HepG2 (cell line): Measurements from ENCODE around the gene SERTAD2. TPM values are rescaled to one million over a fixed set of nuclear protein-coding genes. Genes with fewer than 3 reads are reported as not detected.

Experiments used
- ATAC-seq: fragments of 200-7000 bp; cut with Tn5 transposase; 3 replicates; pipeline ENCODE4 v1.9.1; 2020; ENCODE audit warnings: mild to moderate bottlenecking, moderate library complexity
- BruUV-seq: library from RNA; stranded (reverse); fragments of 400-500 nt; replicated peaks from 2 replicates; lab custom pipeline; 2021; lab: Mats Ljungman, UMichigan
- CTCF ChIA-PET: fragments of 300-600 bp; formaldehyde crosslinking; extraction: SDS; loops from one replicate; lab custom pipeline; 2021; ENCODE audit warnings: low total read pairs, inconsistent platforms, low intra/inter-chr PET ratio; lab: Yijun Ruan, JAX
- POLR2A ChIA-PET: fragments of 350-600 bp; sonication (Branson Sonifier 250); formaldehyde crosslinking; loops from one replicate; lab custom pipeline; 2020; ENCODE audit warnings: antibody characterized with exemption, inconsistent platforms; lab: Yijun Ruan, JAX
- DNase-seq: peaks from one replicate; pipeline ENCODE4 v3.0.0-alpha.2; 2015; ENCODE audit warnings: low spot score
- FAIRE-seq: peaks from 3 replicates; lab custom pipeline; 2011; peaks lifted over from hg19 to GRCh38; lab: Jason Lieb, UNC
- H2AFZ ChIP-seq: one replicate; pipeline ENCODE4 v1.6.1; 2011; ENCODE audit warnings: low read length, inconsistent platforms
- H3K27ac ChIP-seq: fragments of 300-600 bp; 3 replicates; pipeline ENCODE4 v1.8.0; 2011; ENCODE audit warnings: mixed run types, mild to moderate bottlenecking, mixed read lengths, low read length, inconsistent platforms; ENCODE audit not compliant: insufficient read depth; ENCODE audit errors: extremely low read length
- H3K27me3 ChIP-seq, 2 experiments: fragments of 200-600 bp in 1 of 2; 2 replicates in 1 of 2; 3 replicates in 1 of 2; pipeline versions ENCODE4 v1.6.0 to v1.8.0; 2011; ENCODE audit warnings: low read length in 2 of 2, mild to moderate bottlenecking in 2 of 2, moderate library complexity in 2 of 2, inconsistent platforms in 1 of 2; ENCODE audit not compliant: insufficient read depth in 2 of 2, control insufficient read depth in 1 of 2
- H3K36me3 ChIP-seq, 2 experiments: fragments of 200-600 bp in 1 of 2; replicated peaks in 1 of 2; 2 replicates in 1 of 2; 3 replicates in 1 of 2; pipeline versions ENCODE4 v1.5.1 to v1.8.0; 2011; ENCODE audit warnings: low read length in 2 of 2, inconsistent platforms in 1 of 2; ENCODE audit not compliant: insufficient read depth in 2 of 2, control insufficient read depth in 1 of 2
- H3K4me1 ChIP-seq: 2 replicates; pipeline ENCODE4 v1.5.1; 2012; ENCODE audit warnings: low read length, inconsistent platforms; ENCODE audit not compliant: insufficient read depth
- H3K4me2 ChIP-seq: 2 replicates; pipeline ENCODE4 v1.6.0; 2011; ENCODE audit warnings: low read depth, low read length, inconsistent platforms
- H3K4me3 ChIP-seq, 3 experiments: fragments of 200-600 bp in 1 of 3; sonication (generic), shearing (Covaris generic) in 1 of 3; replicated peaks in 1 of 3; 2 replicates each; pipeline ENCODE4 v1.5.1; 2011 to 2016; ENCODE audit warnings: low read length in 3 of 3, inconsistent platforms in 2 of 3, low read depth in 2 of 3, mild to moderate bottlenecking in 2 of 3, control low read depth in 1 of 3, mixed read lengths in 1 of 3; ENCODE audit not compliant: insufficient read depth in 1 of 3
- H3K79me2 ChIP-seq: one replicate; pipeline ENCODE4 v1.6.1; 2011; ENCODE audit warnings: low read length, inconsistent platforms; ENCODE audit not compliant: insufficient read depth
- H3K9ac ChIP-seq: 2 replicates; pipeline ENCODE4 v1.6.0; 2011; ENCODE audit warnings: mild to moderate bottlenecking, low read depth, low read length, inconsistent platforms; ENCODE audit not compliant: insufficient read depth
- H3K9me3 ChIP-seq: 2 replicates; pipeline ENCODE4 v1.5.1; 2012; ENCODE audit warnings: mild to moderate bottlenecking, low read length
- H4K20me1 ChIP-seq: 2 replicates; pipeline ENCODE4 v1.6.0; 2011; ENCODE audit warnings: inconsistent platforms, mild to moderate bottlenecking, low read length, moderate library complexity; ENCODE audit not compliant: insufficient read depth
- ARNT ChIP-seq: fragments of 450-650 bp; IDR thresholded peaks from 2 replicates; pipeline ENCODE4 v1.6.1; 2017
- DR1 ChIP-seq: sonication (generic); formaldehyde crosslinking; IDR thresholded peaks from 2 replicates; pipeline ENCODE4 v1.8.0; 2021; ENCODE audit warnings: mild to moderate bottlenecking, missing genetic modification reagents, inconsistent platforms
- JDP2 ChIP-seq: sonication (generic); formaldehyde crosslinking; IDR thresholded peaks from 2 replicates; pipeline ENCODE4 v1.8.1; 2022; ENCODE audit warnings: missing genetic modification reagents, borderline replicate concordance
- MIER3 ChIP-seq: IDR thresholded peaks from 2 replicates; pipeline ENCODE4 v1.6.1; 2016; ENCODE audit warnings: missing compliant biosample characterization, borderline replicate concordance
- SOX13 ChIP-seq, 3 experiments: fragments of 450-650 bp in 1 of 3; sonication (generic) in 1 of 3; formaldehyde crosslinking in 1 of 3; IDR thresholded peaks in 2 of 3; conservative IDR thresholded peaks in 1 of 3; 2 replicates each; pipeline versions ENCODE4 v1.5.0 to v1.6.1; 2016 to 2020; ENCODE audit warnings: antibody characterized with exemption in 1 of 3, mild to moderate bottlenecking in 1 of 3, missing compliant biosample characterization in 1 of 3, missing genetic modification reagents in 1 of 3, moderate library complexity in 1 of 3
- YEATS2 ChIP-seq: sonication (generic); formaldehyde crosslinking; IDR thresholded peaks from 2 replicates; pipeline ENCODE4 v1.4.0; 2020; ENCODE audit warnings: missing genetic modification reagents, borderline replicate concordance
- ZNF747 ChIP-seq: sonication (generic); formaldehyde crosslinking; IDR thresholded peaks from 2 replicates; pipeline ENCODE4 v1.8.1; 2023; ENCODE audit warnings: missing genetic modification reagents, mild to moderate bottlenecking, borderline replicate concordance
- ZNF782 ChIP-seq: sonication (generic); formaldehyde crosslinking; IDR thresholded peaks from 2 replicates; pipeline ENCODE4 v1.4.0; 2020; ENCODE audit warnings: missing genetic modification reagents, mild to moderate bottlenecking, borderline replicate concordance
- WGBS: methylation state at CpG from one replicate; pipeline ENCODE4 v1.1.6; 2017; ENCODE audit warnings: low lambda C conversion rate; 5-methylcytosine and 5-hydroxymethylcytosine counted together
- in situ Hi-C: cut with HindIII; loops from 2 replicates; pipeline ENCODE4 v1.10.0; 2017; ENCODE audit warnings: low pct_unique_long_range_greater_than_20kb; ENCODE audit not compliant: extremely low pct_ligation_motif_present
- intact Hi-C: fragments of 100-400 bp; cut with micrococcal nuclease; formaldehyde crosslinking; loops from one replicate; pipeline ENCODE4 v1.10.0; 2022; ENCODE audit not compliant: unreplicated experiment
- polyA plus RNA-seq, 8 experiments: library from polyadenylated mRNA; depleted of rRNA in 3 of 8; stranded (reverse) in 7 of 8; unstranded in 1 of 8; fragments of >200 nt; fragmentation: Illumina TruSeq in 4 of 8; extraction: Trizol in 4 of 8; gene quantifications; 2 replicates each; pipeline versions ENCODE4 v1.2.1 to v1.2.3, GENCODE V29; 2011 to 2016; ENCODE audit warnings: low read depth in 4 of 8, missing spikeins in 1 of 8, mixed read lengths in 1 of 8; ENCODE audit not compliant: insufficient read depth in 1 of 8
- total RNA-seq, 5 experiments: library from RNA; depleted of rRNA; stranded (reverse); fragments of >200 nt; fragmentation: Illumina TruSeq; extraction: Trizol; gene quantifications; 2 replicates each; pipeline ENCODE4 v1.2.3, GENCODE V29; 2016; ENCODE audit warnings: low read depth in 1 of 5
- TF ChIP-seq, protein P1 (sequence below): sonication (generic); formaldehyde crosslinking; IDR thresholded peaks from 2 replicates; pipeline ENCODE4 v1.8.0; 2022; ENCODE audit warnings: missing genetic modification reagents, low read depth, mild to moderate bottlenecking, borderline replicate concordance
- TF ChIP-seq, protein P2 (sequence below): sonication (generic); formaldehyde crosslinking; IDR thresholded peaks from 2 replicates; pipeline ENCODE4 v1.4.0; 2020; ENCODE audit warnings: missing genetic modification reagents
- TF ChIP-seq, protein P3 (sequence below): sonication (generic); formaldehyde crosslinking; IDR thresholded peaks from 2 replicates; pipeline ENCODE4 v1.4.0; 2020; ENCODE audit warnings: missing genetic modification reagents
- TF ChIP-seq, protein P4 (sequence below): sonication (generic); formaldehyde crosslinking; IDR thresholded peaks from 2 replicates; pipeline ENCODE4 v1.5.0; 2020; ENCODE audit warnings: mild to moderate bottlenecking, missing genetic modification reagents, borderline replicate concordance

SERTAD2 gene
- total and polyA plus RNA-seq, 2 of the 13 experiments (the other 11 are each of a cell fraction or from before 2014, with no cell fraction given) = 6.7 to 22.6 TPM

DNA sequence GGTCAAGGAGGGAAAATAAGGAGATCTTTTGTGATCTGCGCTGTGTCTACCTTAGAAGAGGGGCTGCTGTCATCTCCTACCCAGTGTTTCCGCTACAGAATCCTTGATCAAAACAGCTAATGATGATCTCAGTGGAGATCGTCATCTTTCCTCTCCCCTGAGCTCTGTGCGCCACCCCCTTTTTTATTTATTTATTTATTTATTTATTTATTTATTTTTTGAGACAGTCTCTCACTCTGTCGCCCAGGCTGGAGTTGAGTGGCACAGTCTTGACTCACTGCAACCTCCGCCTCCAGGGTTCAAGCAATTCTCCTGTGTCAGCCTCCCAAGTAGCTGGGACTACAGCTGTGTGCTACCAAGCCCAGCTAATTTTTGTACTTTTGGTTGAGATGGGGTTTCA, 55.5 kb downstream of the SERTAD2 start:
- TF ChIP-seq ZNF782 (CRISPR knock-in tag) = no peak
- TF ChIP-seq, protein P1, sequence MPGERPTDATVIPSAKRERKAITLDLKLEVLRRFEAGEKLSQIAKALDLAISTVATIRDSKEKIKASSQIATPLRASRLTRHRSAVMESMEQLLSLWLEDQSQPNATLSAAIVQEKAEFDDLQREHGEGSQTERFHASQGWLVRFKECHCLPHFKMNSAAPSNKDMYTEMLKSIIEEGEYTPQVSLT (CRISPR knock-in tag) = no peak
- TF ChIP-seq ZNF747 (CRISPR knock-in tag) = no peak
- TF ChIP-seq, protein P2, sequence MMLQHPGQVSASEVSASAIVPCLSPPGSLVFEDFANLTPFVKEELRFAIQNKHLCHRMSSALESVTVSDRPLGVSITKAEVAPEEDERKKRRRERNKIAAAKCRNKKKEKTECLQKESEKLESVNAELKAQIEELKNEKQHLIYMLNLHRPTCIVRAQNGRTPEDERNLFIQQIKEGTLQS (CRISPR knock-in tag) = no peak
- TF ChIP-seq, protein P3, sequence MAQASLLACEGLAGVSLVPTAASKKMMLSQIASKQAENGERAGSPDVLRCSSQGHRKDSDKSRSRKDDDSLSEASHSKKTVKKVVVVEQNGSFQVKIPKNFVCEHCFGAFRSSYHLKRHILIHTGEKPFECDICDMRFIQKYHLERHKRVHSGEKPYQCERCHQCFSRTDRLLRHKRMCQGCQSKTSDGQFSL (CRISPR knock-in tag) = no peak
- TF ChIP-seq DR1 (CRISPR knock-in tag) = no peak
- TF ChIP-seq JDP2 (CRISPR knock-in tag) = no peak
- TF ChIP-seq, protein P4, sequence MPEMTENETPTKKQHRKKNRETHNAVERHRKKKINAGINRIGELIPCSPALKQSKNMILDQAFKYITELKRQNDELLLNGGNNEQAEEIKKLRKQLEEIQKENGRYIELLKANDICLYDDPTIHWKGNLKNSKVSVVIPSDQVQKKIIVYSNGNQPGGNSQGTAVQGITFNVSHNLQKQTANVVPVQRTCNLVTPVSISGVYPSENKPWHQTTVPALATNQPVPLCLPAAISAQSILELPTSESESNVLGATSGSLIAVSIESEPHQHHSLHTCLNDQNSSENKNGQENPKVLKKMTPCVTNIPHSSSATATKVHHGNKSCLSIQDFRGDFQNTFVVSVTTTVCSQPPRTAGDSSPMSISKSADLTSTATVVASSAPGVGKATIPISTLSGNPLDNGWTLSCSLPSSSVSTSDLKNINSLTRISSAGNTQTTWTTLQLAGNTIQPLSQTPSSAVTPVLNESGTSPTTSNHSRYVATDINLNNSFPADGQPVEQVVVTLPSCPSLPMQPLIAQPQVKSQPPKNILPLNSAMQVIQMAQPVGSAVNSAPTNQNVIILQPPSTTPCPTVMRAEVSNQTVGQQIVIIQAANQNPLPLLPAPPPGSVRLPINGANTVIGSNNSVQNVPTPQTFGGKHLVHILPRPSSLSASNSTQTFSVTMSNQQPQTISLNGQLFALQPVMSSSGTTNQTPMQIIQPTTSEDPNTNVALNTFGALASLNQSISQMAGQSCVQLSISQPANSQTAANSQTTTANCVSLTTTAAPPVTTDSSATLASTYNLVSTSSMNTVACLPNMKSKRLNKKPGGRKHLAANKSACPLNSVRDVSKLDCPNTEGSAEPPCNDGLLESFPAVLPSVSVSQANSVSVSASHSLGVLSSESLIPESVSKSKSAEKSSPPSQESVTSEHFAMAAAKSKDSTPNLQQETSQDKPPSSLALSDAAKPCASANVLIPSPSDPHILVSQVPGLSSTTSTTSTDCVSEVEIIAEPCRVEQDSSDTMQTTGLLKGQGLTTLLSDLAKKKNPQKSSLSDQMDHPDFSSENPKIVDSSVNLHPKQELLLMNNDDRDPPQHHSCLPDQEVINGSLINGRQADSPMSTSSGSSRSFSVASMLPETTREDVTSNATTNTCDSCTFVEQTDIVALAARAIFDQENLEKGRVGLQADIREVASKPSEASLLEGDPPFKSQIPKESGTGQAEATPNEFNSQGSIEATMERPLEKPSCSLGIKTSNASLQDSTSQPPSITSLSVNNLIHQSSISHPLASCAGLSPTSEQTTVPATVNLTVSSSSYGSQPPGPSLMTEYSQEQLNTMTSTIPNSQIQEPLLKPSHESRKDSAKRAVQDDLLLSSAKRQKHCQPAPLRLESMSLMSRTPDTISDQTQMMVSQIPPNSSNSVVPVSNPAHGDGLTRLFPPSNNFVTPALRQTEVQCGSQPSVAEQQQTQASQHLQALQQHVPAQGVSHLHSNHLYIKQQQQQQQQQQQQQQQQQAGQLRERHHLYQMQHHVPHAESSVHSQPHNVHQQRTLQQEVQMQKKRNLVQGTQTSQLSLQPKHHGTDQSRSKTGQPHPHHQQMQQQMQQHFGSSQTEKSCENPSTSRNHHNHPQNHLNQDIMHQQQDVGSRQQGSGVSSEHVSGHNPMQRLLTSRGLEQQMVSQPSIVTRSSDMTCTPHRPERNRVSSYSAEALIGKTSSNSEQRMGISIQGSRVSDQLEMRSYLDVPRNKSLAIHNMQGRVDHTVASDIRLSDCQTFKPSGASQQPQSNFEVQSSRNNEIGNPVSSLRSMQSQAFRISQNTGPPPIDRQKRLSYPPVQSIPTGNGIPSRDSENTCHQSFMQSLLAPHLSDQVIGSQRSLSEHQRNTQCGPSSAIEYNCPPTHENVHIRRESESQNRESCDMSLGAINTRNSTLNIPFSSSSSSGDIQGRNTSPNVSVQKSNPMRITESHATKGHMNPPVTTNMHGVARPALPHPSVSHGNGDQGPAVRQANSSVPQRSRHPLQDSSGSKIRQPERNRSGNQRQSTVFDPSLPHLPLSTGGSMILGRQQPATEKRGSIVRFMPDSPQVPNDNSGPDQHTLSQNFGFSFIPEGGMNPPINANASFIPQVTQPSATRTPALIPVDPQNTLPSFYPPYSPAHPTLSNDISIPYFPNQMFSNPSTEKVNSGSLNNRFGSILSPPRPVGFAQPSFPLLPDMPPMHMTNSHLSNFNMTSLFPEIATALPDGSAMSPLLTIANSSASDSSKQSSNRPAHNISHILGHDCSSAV (CRISPR knock-in tag) = no peak
- no peak for TF ChIP-seq SOX13 (IDR thresholded peaks at IDR 0.05)
- TF ChIP-seq SOX13 (CRISPR knock-in tag; conservative IDR thresholded peaks at IDR 0.05 in 1 of 2, IDR thresholded peaks at IDR 0.05 in 1 of 2) = no peak
- TF ChIP-seq MIER3 (CRISPR knock-in tag) = no peak
- TF ChIP-seq YEATS2 (CRISPR knock-in tag) = no peak
- no peak for TF ChIP-seq ARNT
- TF ChIP-seq, all 625 proteins: peak for 0
- Histone ChIP-seq H2AFZ (no peak overlapping the region), H4K20me1 (no peaks in the 10 kb centered on the region), H3K4me1 (peaks cover 25% of the 10 kb centered on the region), H3K9ac (no peak overlapping the region), H3K27ac (no peak overlapping the region), H3K27me3 (peaks cover 0 to 2% of the 10 kb centered on the region in 2 experiments; a peak in 1 of 5 replicates), H3K79me2 (no peaks in the 10 kb centered on the region), H3K4me2 (no peak overlapping the region), H3K4me3 (no peak overlapping the region), H3K36me3 (no peaks in the 10 kb centered on the region; a peak in 1 of 5 replicates), H3K9me3 (no peaks in the 10 kb centered on the region)
- BruUV-seq = no TSS peak
- WGBS = 73% methylated on average over 6 of the region's 6 CpGs
- in situ Hi-C loops = no loop called here
- DNase-seq (no peak), FAIRE-seq (no peak), ATAC-seq (no peak)
- ChIA-PET CTCF (no interaction called here), POLR2A (no interaction called here)
- intact Hi-C loops = no loop called here
